Measurements from ENCODE around the gene FANCM. TPM values are rescaled to one million over a fixed set of nuclear protein-coding genes. Genes with fewer than 3 reads are reported as not detected.

The FANCM gene
- total RNA-seq, result 1 to 10 TPM; 5.5 to 6.8 TPM
- 1 to 10 TPM in 1 of 2 donors, under 1 TPM in 1; 0.25 to 3.5 TPM for polyA plus RNA-seq
- long read RNA-seq, donor 1, partial matches to known transcripts, result 6 of 9 reads
- long read RNA-seq, donor 1, other reads (novel, unspliced or antisense), result 3 of 9 reads
- long read RNA-seq, donor 2, full-length matches to known transcripts, result 1 of 4 reads
- long read RNA-seq, donor 2, partial matches to known transcripts, result 1 of 4 reads
- long read RNA-seq, donor 2, other reads (novel, unspliced or antisense), result 2 of 4 reads

GRCh38 chr14:45135659-45136395 lies at the start of gene FANCM:
TSS of gene FANCM (plus strand) at chr14:45135930. CDS start at chr14:45136032, 102 bp downstream.
- Histone ChIP-seq H3K4me1 (ENCODE audit: control insufficient read depth in 1 of 2, insufficient read depth in 2 of 2, low read length in 2 of 2) (peaks cover 0 to 3% of the 10 kb centered on the region in 2 donors), H3K9me3 (ENCODE audit: control insufficient read depth, low read length) (no peaks in the 10 kb centered on the region), H3K36me3 (ENCODE audit: control insufficient read depth in 1 of 2, insufficient read depth in 2 of 2, low read length in 1 of 2) (no peaks in the 10 kb centered on the region), H3K27ac (ENCODE audit: low read depth in 1 of 2, low read length in 2 of 2) (peak within 1 kb of the TSS; percentile 71 to 83), H3K27me3 (ENCODE audit: control insufficient read depth in 1 of 2, insufficient read depth in 2 of 2, low read length in 1 of 2) (no peaks in the 10 kb centered on the region), H3K4me3 (ENCODE audit: low read length in 2 of 2) (peak within 1 kb of the TSS; percentile 92 to 100)
- peak; percentile 90 to 93 for DNase-seq
- ATAC-seq (ENCODE audit: low FRiP score), result peak; percentile 92
- WGBS, 2 donors, result 1% methylated on average over 48 of the region's 48 CpGs
- intact Hi-C loops (cut with DNase I), result loop anchor here (2.0 to 10.0 kb wide), 3 partner anchors 116 to 239 kb away; partner anchors contain the start of gene MIS18BP1 (in 2 of the 2)

GRCh38 chr14:45089813-45090212 lies 45.9 kb upstream of the FANCM start:
- no peak for DNase-seq
- 40 to 41% methylated on average over 1 of the region's 1 CpG for WGBS, 2 donors
- Histone ChIP-seq H3K4me3 (ENCODE audit: low read length in 2 of 2) (no peak overlapping the region), H3K27ac (ENCODE audit: low read depth in 1 of 2, low read length in 2 of 2) (no peak overlapping the region), H3K27me3 (ENCODE audit: control insufficient read depth in 1 of 2, insufficient read depth in 2 of 2, low read length in 1 of 2) (no peaks in the 10 kb centered on the region), H3K4me1 (ENCODE audit: control insufficient read depth in 1 of 2, insufficient read depth in 2 of 2, low read length in 2 of 2) (peaks cover 0 to 6% of the 10 kb centered on the region in 2 donors), H3K36me3 (ENCODE audit: control insufficient read depth in 1 of 2, insufficient read depth in 2 of 2, low read length in 1 of 2) (no peaks in the 10 kb centered on the region), H3K9me3 (ENCODE audit: control insufficient read depth, low read length) (no peaks in the 10 kb centered on the region)
- intact Hi-C loops (cut with DNase I), result loop anchor here in 1 of 2 donors (5.0 kb wide), 1 partner anchor 42 kb away; the partner anchor contains the start of gene FKBP3
- ATAC-seq (ENCODE audit: low FRiP score), result no peak

- Histone ChIP-seq H3K36me3 (ENCODE audit: control insufficient read depth in 1 of 2, insufficient read depth in 2 of 2, low read length in 1 of 2) (peaks cover 0 to 3% of the 10 kb centered on the region in 2 donors), H3K4me1 (ENCODE audit: control insufficient read depth in 1 of 2, insufficient read depth in 2 of 2, low read length in 2 of 2) (peaks cover 0 to 3% of the 10 kb centered on the region in 2 donors)
Observed at GRCh38 chr14:45091710-45092109, 44.0 kb upstream of the FANCM start.

GRCh38 chr14:45094275-45094674 lies 41.5 kb upstream of the FANCM start:
- Histone ChIP-seq H3K4me1 (ENCODE audit: control insufficient read depth in 1 of 2, insufficient read depth in 2 of 2, low read length in 2 of 2) (peaks cover 0 to 1% of the 10 kb centered on the region in 2 donors), H3K36me3 (ENCODE audit: control insufficient read depth in 1 of 2, insufficient read depth in 2 of 2, low read length in 1 of 2) (peaks cover 0 to 3% of the 10 kb centered on the region in 2 donors), H3K4me3 (ENCODE audit: low read length in 2 of 2) (no peak overlapping the region), H3K27me3 (ENCODE audit: control insufficient read depth in 1 of 2, insufficient read depth in 2 of 2, low read length in 1 of 2) (no peaks in the 10 kb centered on the region), H3K9me3 (ENCODE audit: control insufficient read depth, low read length) (no peaks in the 10 kb centered on the region), H3K27ac (ENCODE audit: low read depth in 1 of 2, low read length in 2 of 2) (no peak overlapping the region)
- ATAC-seq (ENCODE audit: low FRiP score), result no peak
- intact Hi-C loops (cut with DNase I), result no loop called here
- DNase-seq, result no peak
- 92 to 94% methylated on average over 2 of the region's 2 CpGs for WGBS, 2 donors

More at GRCh38 chr14:45091710-45092109, 44.0 kb upstream of the FANCM start:
- ATAC-seq (ENCODE audit: low FRiP score) (no peak), DNase-seq (no peak)
- Histone ChIP-seq H3K9me3 (ENCODE audit: control insufficient read depth, low read length) (no peaks in the 10 kb centered on the region), H3K27ac (ENCODE audit: low read depth in 1 of 2, low read length in 2 of 2) (no peak overlapping the region), H3K27me3 (ENCODE audit: control insufficient read depth in 1 of 2, insufficient read depth in 2 of 2, low read length in 1 of 2) (no peaks in the 10 kb centered on the region), H3K4me3 (ENCODE audit: low read length in 2 of 2) (no peak overlapping the region)
- intact Hi-C loops (cut with DNase I), result no loop called here
- 77 to 83% methylated on average over 2 of the region's 2 CpGs for WGBS, 2 donors

- H3K4me1 ChIP-seq (ENCODE audit: control insufficient read depth in 1 of 2, insufficient read depth in 2 of 2, low read length in 2 of 2), result no peaks in the 10 kb centered on the region
- H3K27me3 ChIP-seq (ENCODE audit: control insufficient read depth in 1 of 2, insufficient read depth in 2 of 2, low read length in 1 of 2), result no peaks in the 10 kb centered on the region
- intact Hi-C loops (cut with DNase I), result no loop called here
- DNase-seq, result no peak
- no peak for ATAC-seq (ENCODE audit: low FRiP score)
- 91 to 93% methylated on average over 4 of the region's 4 CpGs for WGBS, 2 donors
- H3K36me3 ChIP-seq (ENCODE audit: control insufficient read depth in 1 of 2, insufficient read depth in 2 of 2, low read length in 1 of 2), result peaks cover 0 to 3% of the 10 kb centered on the region in 2 donors
- no peak overlapping the region for H3K27ac ChIP-seq (ENCODE audit: low read depth in 1 of 2, low read length in 2 of 2)
- H3K9me3 ChIP-seq (ENCODE audit: control insufficient read depth, low read length), result no peaks in the 10 kb centered on the region
- H3K4me3 ChIP-seq (ENCODE audit: low read length in 2 of 2), result no peak overlapping the region
Observed at GRCh38 chr14:45095143-45095542, 40.6 kb upstream of the FANCM start.

GRCh38 chr14:45096218-45096617 lies 39.5 kb upstream of the FANCM start:
- peaks cover 0 to 3% of the 10 kb centered on the region in 2 donors for H3K36me3 ChIP-seq (ENCODE audit: control insufficient read depth in 1 of 2, insufficient read depth in 2 of 2, low read length in 1 of 2)
- no peak overlapping the region for H3K4me3 ChIP-seq (ENCODE audit: low read length in 2 of 2)
- ATAC-seq (ENCODE audit: low FRiP score) (no peak), DNase-seq (no peak)
- H3K27me3 ChIP-seq (ENCODE audit: control insufficient read depth in 1 of 2, insufficient read depth in 2 of 2, low read length in 1 of 2), result no peaks in the 10 kb centered on the region
- intact Hi-C loops (cut with DNase I), result no loop called here
- 80 to 84% methylated on average over 4 of the region's 4 CpGs for WGBS, 2 donors
- no peaks in the 10 kb centered on the region for H3K9me3 ChIP-seq (ENCODE audit: control insufficient read depth, low read length)
- no peak overlapping the region for H3K27ac ChIP-seq (ENCODE audit: low read depth in 1 of 2, low read length in 2 of 2)
- no peaks in the 10 kb centered on the region for H3K4me1 ChIP-seq (ENCODE audit: control insufficient read depth in 1 of 2, insufficient read depth in 2 of 2, low read length in 2 of 2)

- intact Hi-C loops (cut with DNase I), result no loop called here
- Histone ChIP-seq H3K27me3 (ENCODE audit: control insufficient read depth in 1 of 2, insufficient read depth in 2 of 2, low read length in 1 of 2) (no peaks in the 10 kb centered on the region), H3K9me3 (ENCODE audit: control insufficient read depth, low read length) (no peaks in the 10 kb centered on the region), H3K4me1 (ENCODE audit: control insufficient read depth in 1 of 2, insufficient read depth in 2 of 2, low read length in 2 of 2) (no peaks in the 10 kb centered on the region), H3K36me3 (ENCODE audit: control insufficient read depth in 1 of 2, insufficient read depth in 2 of 2, low read length in 1 of 2) (no peaks in the 10 kb centered on the region), H3K4me3 (ENCODE audit: low read length in 2 of 2) (no peak overlapping the region), H3K27ac (ENCODE audit: low read depth in 1 of 2, low read length in 2 of 2) (no peak overlapping the region)
- no peak for DNase-seq
- no peak for ATAC-seq (ENCODE audit: low FRiP score)
Observed at GRCh38 chr14:45103806-45104205, 31.9 kb upstream of the FANCM start.

- H3K4me1 ChIP-seq (ENCODE audit: control insufficient read depth in 1 of 2, insufficient read depth in 2 of 2, low read length in 2 of 2), result no peaks in the 10 kb centered on the region
- WGBS, 2 donors, result 89 to 90% methylated on average over 1 of the region's 1 CpG
- H3K4me3 ChIP-seq (ENCODE audit: low read length in 2 of 2), result no peak overlapping the region
- intact Hi-C loops (cut with DNase I), result no loop called here
- H3K27me3 ChIP-seq (ENCODE audit: control insufficient read depth in 1 of 2, insufficient read depth in 2 of 2, low read length in 1 of 2), result no peaks in the 10 kb centered on the region
- no peaks in the 10 kb centered on the region for H3K36me3 ChIP-seq (ENCODE audit: control insufficient read depth in 1 of 2, insufficient read depth in 2 of 2, low read length in 1 of 2)
- H3K9me3 ChIP-seq (ENCODE audit: control insufficient read depth, low read length), result no peaks in the 10 kb centered on the region
- DNase-seq (no peak), ATAC-seq (ENCODE audit: low FRiP score) (no peak)
- no peak overlapping the region for H3K27ac ChIP-seq (ENCODE audit: low read depth in 1 of 2, low read length in 2 of 2)
Observed at GRCh38 chr14:45104561-45104960, 31.2 kb upstream of the FANCM start.
